ELF-1 (cell line): ENCODE measurements around the gene FBXL20.
"Not testable (repeated sequence)": the region's sequence is repeated elsewhere in the genome, so short reads cannot be mapped to it uniquely, and the experiment has no call there.

Source experiments
- DNase-seq: peaks from one replicate; pipeline ENCODE4 v3.0.0-alpha.2; 2016; ENCODE audit warnings: low read depth, low spot score

The FBXL20 gene

GRCh38 chr17:39380144-39380543 is 21.3 kb downstream of the FBXL20 start:
- no peak for DNase-seq

GRCh38 chr17:39376434-39376833 is 25.0 kb downstream of the FBXL20 start:
- no peak for DNase-seq

- not testable (repeated sequence) for DNase-seq
Observed at GRCh38 chr17:39367805-39368204, 33.6 kb downstream of the FBXL20 start.

DNA sequence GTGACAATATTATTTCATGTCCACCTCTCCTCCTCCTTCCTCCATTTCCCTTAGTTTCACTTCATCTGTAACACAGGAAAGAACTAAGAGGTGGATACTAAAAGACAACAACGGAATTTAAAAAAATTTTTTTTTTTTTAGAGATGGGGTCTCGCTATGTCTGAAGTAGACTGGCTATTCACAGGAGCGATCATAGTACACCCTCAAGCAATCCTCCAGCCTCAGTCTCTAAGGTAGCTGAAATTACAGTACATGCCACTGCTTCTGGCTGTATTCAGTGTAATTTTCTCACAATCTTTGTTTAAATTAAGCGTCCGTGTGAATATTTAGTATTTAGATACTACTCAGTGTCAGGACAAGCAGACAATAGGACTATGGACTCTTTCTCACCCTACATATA is 35.6 kb downstream of the FBXL20 start:
- no peak for DNase-seq

DNA sequence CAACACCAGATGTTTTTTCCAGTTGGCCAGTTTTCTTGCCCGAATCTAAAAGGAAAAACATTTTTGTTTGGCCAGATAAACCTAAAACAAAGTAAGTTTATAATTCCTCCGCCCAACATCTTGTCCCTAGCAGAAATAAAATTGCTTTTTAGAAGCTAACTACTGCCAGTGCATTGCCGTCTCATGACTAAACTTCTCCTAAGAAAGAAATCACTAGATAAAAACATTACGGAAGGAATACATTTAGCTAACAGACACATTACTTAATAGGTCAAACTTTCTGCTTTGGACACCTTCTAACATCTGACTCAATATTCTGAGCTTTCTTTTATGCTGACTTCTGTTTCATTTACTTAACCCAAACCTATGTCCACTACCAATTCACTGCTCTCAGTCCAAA is 36.2 kb downstream of the FBXL20 start:
- no peak for DNase-seq

- no peak for DNase-seq
Observed at GRCh38 chr17:39364236-39365025, 37.0 kb downstream of the FBXL20 start.

- no peak for DNase-seq
Observed at GRCh38 chr17:39361064-39361463, 40.4 kb downstream of the FBXL20 start.

GRCh38 chr17:39360537-39360936 is 40.9 kb downstream of the FBXL20 start:
- DNase-seq = no peak

GRCh38 chr17:39359994-39360393 is 41.4 kb downstream of the FBXL20 start:
- no peak for DNase-seq

GRCh38 chr17:39357986-39358385 is 43.4 kb downstream of the FBXL20 start:
- DNase-seq = no peak

GRCh38 chr17:39357488-39357887 is 43.9 kb downstream of the FBXL20 start:
- DNase-seq = no peak

DNA sequence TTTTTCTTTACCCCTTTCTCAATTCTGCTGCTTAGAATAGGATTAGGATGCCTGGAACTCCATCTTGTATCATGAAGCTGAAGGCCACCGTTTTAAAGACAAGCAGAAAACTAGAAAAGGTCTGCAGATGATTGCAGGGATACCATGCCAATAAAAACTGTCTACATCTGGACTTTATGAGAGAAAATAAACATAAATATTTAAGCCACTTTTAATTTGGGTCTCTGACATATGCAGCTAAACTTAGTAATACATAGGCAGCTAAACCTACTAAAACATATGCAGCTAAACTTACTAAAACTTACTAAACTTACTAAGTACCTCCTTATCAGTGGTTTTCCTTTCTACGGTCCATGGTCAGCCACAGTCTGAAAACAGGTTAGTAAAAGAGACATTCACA is 48.4 kb downstream of the FBXL20 start:
- no peak for DNase-seq

- no peak for DNase-seq
Observed at GRCh38 chr17:39352511-39352910, 48.9 kb downstream of the FBXL20 start.

DNA sequence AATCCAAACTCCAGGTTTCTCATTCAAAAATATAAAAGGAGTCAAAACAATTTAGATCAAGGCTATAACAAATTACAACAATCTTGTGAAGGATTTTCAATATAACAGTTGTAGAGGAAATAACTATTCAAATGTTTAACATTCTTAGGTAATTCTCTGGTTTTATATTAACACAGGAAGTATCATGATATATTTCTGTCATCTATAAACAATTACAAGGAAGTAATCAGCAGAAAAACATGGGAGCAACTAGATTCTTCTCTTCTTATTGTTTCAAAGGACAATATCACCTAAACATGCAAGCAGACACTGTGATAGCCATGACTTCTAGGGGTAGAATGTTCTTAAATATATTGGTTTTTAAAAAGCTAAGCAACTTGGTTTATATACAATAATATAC is 49.9 kb downstream of the FBXL20 start:
- no peak for DNase-seq

DNA sequence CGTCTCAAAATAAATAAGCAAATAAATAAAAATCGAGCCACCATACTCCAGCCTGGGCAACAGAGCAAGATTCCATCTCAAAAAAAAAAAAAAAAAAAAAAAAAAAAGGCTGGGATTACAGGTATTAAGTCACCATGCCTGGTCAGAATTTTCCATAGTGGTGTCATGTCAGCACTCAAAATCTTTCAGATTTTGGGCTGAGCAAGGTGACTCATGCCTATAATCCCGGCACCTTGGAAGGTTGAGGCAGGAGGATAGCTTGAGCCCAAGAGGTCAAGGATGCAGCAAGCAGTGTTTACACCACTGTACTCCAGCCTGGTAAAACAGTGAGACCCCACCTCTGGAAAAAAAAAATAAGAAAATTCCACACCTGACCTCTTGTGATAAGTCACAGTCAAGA is 52.2 kb downstream of the FBXL20 start:
- DNase-seq = no peak

- not testable (repeated sequence) for DNase-seq
Observed at GRCh38 chr17:39346863-39347262, 54.6 kb downstream of the FBXL20 start.

DNA sequence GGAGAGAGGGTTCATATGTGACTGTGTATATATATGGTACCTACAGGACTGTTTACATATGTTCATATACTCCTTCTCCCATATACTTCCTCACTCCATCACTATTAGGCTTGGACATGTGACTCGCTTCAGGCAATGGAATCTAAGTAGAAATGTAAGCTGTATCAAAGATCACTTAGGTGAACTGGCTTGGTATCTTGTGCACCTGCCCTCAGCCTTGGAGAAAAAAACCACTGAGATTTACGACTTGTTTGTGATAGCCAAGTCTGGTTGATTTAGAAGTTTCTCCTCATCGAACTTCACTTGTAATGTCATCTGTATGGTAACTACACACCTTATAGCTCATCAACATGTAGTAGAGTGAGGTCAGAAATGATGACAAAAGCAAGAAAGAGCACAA is 59.9 kb downstream of the FBXL20 start:
- no peak for DNase-seq

DNA sequence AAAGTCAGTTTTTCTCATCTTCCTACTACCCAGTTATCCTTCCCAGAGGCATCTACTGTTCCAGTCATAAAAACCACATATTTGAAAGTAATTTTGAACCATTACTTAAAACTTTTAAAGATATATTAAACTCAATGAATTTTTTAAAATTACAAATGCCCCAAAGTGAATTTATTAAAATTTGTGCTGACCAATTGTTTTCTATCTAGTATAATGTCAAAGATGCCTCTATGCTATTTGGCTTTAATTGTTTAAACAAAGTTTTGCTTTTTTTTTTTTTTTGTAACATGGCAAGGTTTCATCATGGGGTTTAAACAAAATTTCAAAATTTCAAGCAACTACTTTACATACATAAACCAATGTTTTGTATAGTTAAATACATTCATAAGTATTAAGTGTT is 60.7 kb downstream of the FBXL20 start:
- no peak for DNase-seq

DNA sequence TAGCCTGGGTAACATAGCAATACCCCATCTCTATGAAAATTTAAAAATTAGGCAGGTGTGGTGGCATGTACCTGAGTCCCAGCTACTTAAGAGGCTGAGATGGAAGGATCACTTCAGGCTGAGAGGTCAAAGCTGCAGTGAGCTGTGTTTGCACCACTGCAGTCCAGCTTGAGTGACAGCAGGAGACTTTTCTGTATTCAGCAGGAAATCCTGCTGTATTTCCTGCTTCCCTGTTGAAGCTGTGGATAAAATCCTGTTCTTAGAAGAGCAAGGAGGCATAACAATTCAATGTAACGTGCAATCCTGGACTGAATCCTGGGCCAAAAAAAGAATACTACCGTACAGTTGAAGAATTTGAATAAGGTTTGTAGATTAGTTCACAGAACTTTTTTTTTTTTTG is 62.2 kb downstream of the FBXL20 start:
- DNase-seq = no peak

- DNase-seq = not testable (repeated sequence)
Observed at GRCh38 chr17:39337649-39338048, 63.8 kb downstream of the FBXL20 start.

- DNase-seq = no peak
Observed at GRCh38 chr17:39335704-39336223, 65.7 kb downstream of the FBXL20 start.

DNA sequence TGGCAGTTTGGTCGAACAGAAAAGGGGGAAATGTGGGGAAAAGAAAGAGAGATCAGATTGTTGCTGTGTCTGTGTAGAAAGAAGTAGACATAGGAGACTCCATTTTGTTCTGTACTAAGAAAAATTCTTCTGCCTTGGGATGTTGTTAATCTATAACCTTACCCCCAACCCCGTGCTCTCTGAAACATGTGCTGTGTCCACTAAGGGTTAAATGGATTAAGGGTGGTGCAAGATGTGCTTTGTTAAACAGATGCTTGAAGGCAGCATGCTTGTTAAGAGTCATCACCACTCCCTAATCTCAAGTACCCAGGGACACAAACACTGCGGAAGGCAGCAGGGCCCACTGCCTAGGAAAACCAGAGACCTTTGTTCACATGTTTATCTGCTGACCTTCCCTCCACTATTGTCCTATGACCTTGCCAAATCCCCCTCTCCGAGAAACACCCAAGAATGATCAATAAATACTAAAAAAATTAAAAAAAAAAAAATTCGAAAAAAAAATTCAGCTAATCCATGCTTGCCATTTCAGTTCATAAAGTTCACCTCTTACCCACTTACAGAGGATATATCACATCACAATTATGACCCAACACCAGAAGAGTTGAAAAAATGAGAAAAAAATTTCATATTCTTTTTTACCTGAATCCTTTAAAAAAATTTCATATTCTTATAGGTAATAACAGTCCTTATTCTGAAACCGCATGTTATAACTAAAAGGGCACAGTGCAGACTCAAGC is 67.2 kb downstream of the FBXL20 start:
- not testable (repeated sequence) for DNase-seq

DNA sequence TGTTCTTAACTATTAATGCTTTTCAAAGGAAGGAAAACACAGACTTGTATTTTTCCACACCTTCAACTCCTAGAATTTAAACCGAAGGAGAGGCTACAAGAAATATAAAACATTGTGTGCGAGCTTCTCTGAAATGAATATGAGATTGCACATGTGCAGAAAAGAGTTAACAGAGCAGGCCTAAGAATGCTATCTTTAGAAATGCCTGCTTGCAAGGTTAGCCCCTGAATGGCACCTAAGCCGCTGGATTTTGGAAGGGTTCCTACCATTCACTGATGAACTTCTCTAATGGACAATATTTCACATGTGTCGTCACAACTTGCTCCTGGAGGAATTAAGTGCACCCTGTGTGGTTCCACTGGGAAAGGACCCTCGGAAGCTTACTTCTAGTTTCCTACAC is 69.3 kb downstream of the FBXL20 start:
- no peak for DNase-seq
